Panc1 (cell line): Measurements from ENCODE around the gene AGPS.

Experiments used
- POLR2AphosphoS5 ChIP-seq: IDR thresholded peaks from 2 replicates; pipeline ENCODE4 v1.6.1; 2012; ENCODE audit warnings: mild to moderate bottlenecking, low read depth, low read length, moderate library complexity
- SIN3A ChIP-seq: IDR thresholded peaks from 2 replicates; pipeline ENCODE4 v1.6.1; 2012; ENCODE audit warnings: low read depth, mild to moderate bottlenecking, low read length, moderate library complexity, borderline replicate concordance; ENCODE audit not compliant: insufficient read depth
- TCF7L2 ChIP-seq: IDR thresholded peaks from 2 replicates; pipeline ENCODE4 v1.6.1; 2011; ENCODE audit warnings: mild to moderate bottlenecking, low read depth, low read length, inconsistent platforms
- TF ChIP-seq, protein P1 (sequence below): fragments of 450-650 bp; IDR thresholded peaks from 2 replicates; pipeline ENCODE4 v1.5.1; 2017; ENCODE audit warnings: mild to moderate bottlenecking

- TF ChIP-seq, protein P1, sequence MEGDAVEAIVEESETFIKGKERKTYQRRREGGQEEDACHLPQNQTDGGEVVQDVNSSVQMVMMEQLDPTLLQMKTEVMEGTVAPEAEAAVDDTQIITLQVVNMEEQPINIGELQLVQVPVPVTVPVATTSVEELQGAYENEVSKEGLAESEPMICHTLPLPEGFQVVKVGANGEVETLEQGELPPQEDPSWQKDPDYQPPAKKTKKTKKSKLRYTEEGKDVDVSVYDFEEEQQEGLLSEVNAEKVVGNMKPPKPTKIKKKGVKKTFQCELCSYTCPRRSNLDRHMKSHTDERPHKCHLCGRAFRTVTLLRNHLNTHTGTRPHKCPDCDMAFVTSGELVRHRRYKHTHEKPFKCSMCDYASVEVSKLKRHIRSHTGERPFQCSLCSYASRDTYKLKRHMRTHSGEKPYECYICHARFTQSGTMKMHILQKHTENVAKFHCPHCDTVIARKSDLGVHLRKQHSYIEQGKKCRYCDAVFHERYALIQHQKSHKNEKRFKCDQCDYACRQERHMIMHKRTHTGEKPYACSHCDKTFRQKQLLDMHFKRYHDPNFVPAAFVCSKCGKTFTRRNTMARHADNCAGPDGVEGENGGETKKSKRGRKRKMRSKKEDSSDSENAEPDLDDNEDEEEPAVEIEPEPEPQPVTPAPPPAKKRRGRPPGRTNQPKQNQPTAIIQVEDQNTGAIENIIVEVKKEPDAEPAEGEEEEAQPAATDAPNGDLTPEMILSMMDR: no peak
- TF ChIP-seq POLR2AphosphoS5 (no peak), SIN3A (no peak), TCF7L2 (no peak)
Observed at GRCh38 chr2:177556153-177556552, 163.6 kb downstream of the AGPS start.
